ENCODE measurements around the gene PGRMC2.

- TF ChIP-seq GATA2 (IDR thresholded peaks at IDR 0.05; ENCODE audit: low read depth, low read length) (no peak), GATA3 (IDR thresholded peaks at IDR 0.05; ENCODE audit: low read depth, low read length) (no peak)
Observed at GRCh38 chr4:128244379-128244778, 43.2 kb downstream of the PGRMC2 start.

All from SH-SY5Y (cell line).